Right lobe of liver (tissue), 6 donors: ENCODE measurements around the gene MAPT. TPM values are rescaled to one million over a fixed set of nuclear protein-coding genes. Genes with fewer than 3 reads are reported as not detected.

Experiments used
- ATAC-seq, 4 donors: fragments of 200-7000 bp; cut with Tn5 transposase; one replicate each; pipeline ENCODE4 v1.9.1; 2020; ENCODE audit warnings: mild to moderate bottlenecking in 4 of 4, moderate library complexity in 4 of 4
- DNase-seq, 3 donors: peaks; one replicate each; pipeline ENCODE4 v3.0.0-alpha.2; 2020
- H3K27ac ChIP-seq, 3 donors: fragments of 200-600 bp; one replicate each; pipeline ENCODE4 v1.8.0; 2022
- H3K27me3 ChIP-seq, 2 donors: fragments of 200-600 bp; one replicate each; pipeline ENCODE4 v1.8.0; 2022
- H3K36me3 ChIP-seq, 4 donors: fragments of 200-600 bp; sonication (generic) in 1 of 4; one replicate each; pipeline versions ENCODE4 v1.5.1 to v1.8.0; 2017 to 2022; ENCODE audit warnings: control low read depth in 1 of 4
- H3K4me1 ChIP-seq, 4 donors: fragments of 200-600 bp; sonication (generic) in 1 of 4; one replicate each; pipeline versions ENCODE4 v1.5.1 to v1.8.0; 2017 to 2022; ENCODE audit warnings: control low read depth in 1 of 4
- H3K4me3 ChIP-seq, 3 donors: fragments of 200-600 bp; one replicate each; pipeline ENCODE4 v1.8.0; 2022
- H3K9me3 ChIP-seq, 4 donors: fragments of 200-600 bp; sonication (generic) in 1 of 4; one replicate each; pipeline versions ENCODE4 v1.5.1 to v1.8.0; 2017 to 2022; ENCODE audit warnings: control low read depth in 1 of 4
- CTCF ChIP-seq, 4 donors: fragments of 200-600 bp in 3 of 4; fragments of 450-650 bp in 1 of 4; IDR thresholded peaks; one replicate each; pipeline versions ENCODE4 v1.5.1 to v1.8.0; 2016 to 2022; ENCODE audit warnings: antibody characterized with exemption in 4 of 4, mild to moderate bottlenecking in 2 of 4
- POLR2A ChIP-seq: fragments of 450-650 bp; IDR thresholded peaks from one replicate; pipeline ENCODE4 v1.6.1; 2017; ENCODE audit warnings: antibody characterized with exemption, mild to moderate bottlenecking
- WGBS: methylation state at CpG from one replicate; pipeline ENCODE4 v1.1.6; 2018; ENCODE audit warnings: low coverage, low lambda C conversion rate; ENCODE audit not compliant: insufficient coverage; ENCODE audit errors: missing lambda C conversion rate; 5-methylcytosine and 5-hydroxymethylcytosine counted together
- intact Hi-C, 2 donors: fragments of 100-400 bp; cut with DNase I; formaldehyde crosslinking; loops; one replicate each; pipeline versions ENCODE4 v1.11.2 to v1.14.1; 2022
- total RNA-seq, 6 experiments: library from RNA; depleted of rRNA in 2 of 6; stranded (reverse); fragments of >200 nt in 2 of 6; fragmentation: NEBNext Ultra II Directional in 3 of 6; extraction: Animal tissue kit (Norgen Biotek cat#: 25700) in 3 of 6; gene quantifications; one replicate each; pipeline versions ENCODE4 v1.1.0 to v1.2.4, GENCODE V29; 2016 to 2023
- donor health status: DM: no; HTN: yes; CAD: no.
- donor health status: DM: no; HTN: no; CAD: no.
- donor health status: DM: no; HTN: no; CAD: no.
- donor health status: DM: no; HTN: yes; CAD: no.
- donor health status: DM: no; HTN: yes; CAD: no.

Gene MAPT
- total RNA-seq, 6 experiments from 2014 or later = 0.39 to 4.9 (median 0.59) TPM

GRCh38 chr17:46038937-46039336 lies 144.6 kb downstream of the MAPT start:
- no peak for DNase-seq
- Histone ChIP-seq H3K9me3 (no peaks in the 10 kb centered on the region), H3K4me3 (no peak overlapping the region), H3K4me1 (no peaks in the 10 kb centered on the region), H3K27me3 (no peaks in the 10 kb centered on the region), H3K27ac (no peak overlapping the region), H3K36me3 (peaks cover 0 to 75% (median 38%) of the 10 kb centered on the region in 4 donors)
- intact Hi-C loops = no loop called here
- TF ChIP-seq POLR2A (no peak), CTCF (IDR thresholded peaks at IDR 0.05) (no peak)
- peak in 1 of 4 donors; percentile 22 for ATAC-seq
- 79% methylated on average over 6 of the region's 12 CpGs for WGBS

GRCh38 chr17:46039592-46040186 lies 145.3 kb downstream of the MAPT start:
- no peak for ATAC-seq

GRCh38 chr17:46042246-46042645 lies 147.9 kb downstream of the MAPT start:
- no peak for ATAC-seq
- intact Hi-C loops = loop anchor here in 1 of 2 donors (10.0 kb wide), 2 partner anchors 143 to 173 kb away; no protein-coding TSS in a partner anchor
- no peak for DNase-seq

More at GRCh38 chr17:46039592-46040186, 145.3 kb downstream of the MAPT start:
- intact Hi-C loops = loop anchor here in 1 of 2 donors (10.0 kb wide), 2 partner anchors 145 to 175 kb away; no protein-coding TSS in a partner anchor
- H3K27me3 ChIP-seq = no peaks in the 10 kb centered on the region
- no peaks in the 10 kb centered on the region for H3K9me3 ChIP-seq
- H3K4me1 ChIP-seq = peaks cover 0 to 3% (median 0%) of the 10 kb centered on the region in 4 donors
- 37% methylated on average over 4 of the region's 5 CpGs for WGBS
- no peak overlapping the region for H3K4me3 ChIP-seq
- H3K36me3 ChIP-seq = peaks cover 0 to 68% (median 34%) of the 10 kb centered on the region in 4 donors
- no peak for TF ChIP-seq CTCF (IDR thresholded peaks at IDR 0.05)
- TF ChIP-seq POLR2A = no peak
- no peak overlapping the region for H3K27ac ChIP-seq
- DNase-seq = no peak

DNA sequence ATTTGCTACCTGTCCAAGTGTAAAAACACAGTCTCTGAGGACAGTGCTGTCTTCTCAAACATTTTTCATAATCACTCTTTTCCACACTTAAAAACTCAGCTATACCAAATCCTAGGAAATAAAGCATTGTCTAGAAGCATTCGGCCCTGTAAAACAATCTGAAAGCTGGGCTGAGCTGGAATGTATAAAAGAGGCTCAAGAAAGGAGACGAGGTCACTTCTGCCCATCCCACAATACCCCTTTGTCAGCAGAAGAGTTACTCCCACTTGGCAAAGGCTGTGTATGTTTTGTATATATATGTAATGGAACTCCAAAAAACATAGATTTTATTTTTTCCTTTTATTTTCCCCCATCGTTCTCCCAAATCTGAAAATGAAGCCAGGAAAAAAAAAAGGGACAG lies 148.6 kb downstream of the MAPT start:
- intact Hi-C loops = loop anchor here in 1 of 2 donors (10.0 kb wide), 2 partner anchors 142 to 172 kb away; no protein-coding TSS in a partner anchor
- 72% methylated on average over 3 of the region's 3 CpGs for WGBS
- no peak overlapping the region for H3K4me3 ChIP-seq
- TF ChIP-seq CTCF (IDR thresholded peaks at IDR 0.05) = no peak
- TF ChIP-seq POLR2A = no peak
- peaks cover 0 to 31% (median 10%) of the 10 kb centered on the region in 4 donors for H3K4me1 ChIP-seq
- ATAC-seq (no peak), DNase-seq (no peak)
- no peaks in the 10 kb centered on the region for H3K27me3 ChIP-seq
- H3K36me3 ChIP-seq = peaks cover 0 to 41% (median 17%) of the 10 kb centered on the region in 4 donors
- H3K27ac ChIP-seq = no peak overlapping the region
- no peaks in the 10 kb centered on the region for H3K9me3 ChIP-seq

More at GRCh38 chr17:46042246-46042645, 147.9 kb downstream of the MAPT start:
- 71% methylated on average over 2 of the region's 2 CpGs for whole genome bisulfite sequencing
- Histone ChIP-seq H3K27ac (no peak overlapping the region), H3K4me1 (peaks cover 0 to 28% (median 9%) of the 10 kb centered on the region in 4 donors), H3K9me3 (no peaks in the 10 kb centered on the region), H3K36me3 (peaks cover 0 to 44% (median 23%) of the 10 kb centered on the region in 4 donors), H3K4me3 (no peak overlapping the region), H3K27me3 (no peaks in the 10 kb centered on the region)
- TF ChIP-seq POLR2A = no peak
- TF ChIP-seq CTCF (IDR thresholded peaks at IDR 0.05) = no peak
